Measurements from ENCODE around the gene MRPL3. TPM values are rescaled to one million over a fixed set of nuclear protein-coding genes. Genes with fewer than 3 reads are reported as not detected.

Gene MRPL3
- total and polyA plus RNA-seq, 11 donors = 50.3 to 137 (median 51.9) TPM

GRCh38 chr3:131457220-131457619 lies 45.6 kb downstream of the MRPL3 start:
- 27 to 45% (median 38%) methylated on average over 1 of the region's 1 CpG for WGBS, 4 donors
- H3K27ac ChIP-seq = no peak overlapping the region
- ATAC-seq = peak in 1 of 4 donors; percentile 42
- H3K4me3 ChIP-seq = no peak overlapping the region
- DNase-seq = no peak
- H3K9me3 ChIP-seq = no peaks in the 10 kb centered on the region
- no peaks in the 10 kb centered on the region for H3K27me3 ChIP-seq
- intact Hi-C loops (cut with DNase I) = no loop called here
- no peak for TF ChIP-seq CTCF (IDR thresholded peaks at IDR 0.05)
- no peak for TF ChIP-seq POLR2A (IDR thresholded peaks at IDR 0.05)
- peaks cover 0 to 14% (median 0%) of the 10 kb centered on the region in 12 donors for H3K4me1 ChIP-seq
- H3K36me3 ChIP-seq = peaks cover 0 to 35% (median 22%) of the 10 kb centered on the region in 9 donors

- Histone ChIP-seq H3K36me3 (peaks cover 0 to 10% (median 1%) of the 10 kb centered on the region in 9 donors), H3K4me1 (peaks cover 0 to 26% (median 0%) of the 10 kb centered on the region in 12 donors), H3K27me3 (no peaks in the 10 kb centered on the region), H3K9me3 (no peaks in the 10 kb centered on the region), H3K4me3 (no peak overlapping the region), H3K27ac (no peak overlapping the region)
- intact Hi-C loops (cut with DNase I) = loop anchor here in 1 of 10 donors (5.0 kb wide), 1 partner anchor 72 kb away; the partner anchor contains the start of gene NUDT16
- TF ChIP-seq POLR2A (IDR thresholded peaks at IDR 0.05) (no peak), CTCF (IDR thresholded peaks at IDR 0.05) (no peak)
- DNase-seq = no peak
- peak in 1 of 4 donors; percentile 21 for ATAC-seq
These were observed 48.3 kb downstream of the MRPL3 start for GRCh38 chr3:131454501-131454900.

GRCh38 chr3:131453533-131453932 lies 49.2 kb downstream of the MRPL3 start:
- Histone ChIP-seq H3K27ac (no peak overlapping the region), H3K9me3 (no peaks in the 10 kb centered on the region), H3K4me1 (peaks cover 0 to 31% (median 1%) of the 10 kb centered on the region in 12 donors), H3K27me3 (no peaks in the 10 kb centered on the region), H3K36me3 (no peaks in the 10 kb centered on the region), H3K4me3 (no peak overlapping the region)
- DNase-seq = no peak
- TF ChIP-seq CTCF (IDR thresholded peaks at IDR 0.05) (no peak), POLR2A (IDR thresholded peaks at IDR 0.05) (no peak)
- intact Hi-C loops (cut with DNase I) = loop anchor here in 1 of 10 donors (5.0 kb wide), 1 partner anchor 71 kb away; the partner anchor contains the start of gene NUDT16
- WGBS, 4 donors = 85 to 91% (median 87%) methylated on average over 4 of the region's 4 CpGs
- no peak for ATAC-seq

GRCh38 chr3:131447349-131447748 lies 55.4 kb downstream of the MRPL3 start:
- H3K36me3 ChIP-seq = no peaks in the 10 kb centered on the region
- DNase-seq (no peak), ATAC-seq (no peak)
- no peak overlapping the region for H3K27ac ChIP-seq
- H3K4me1 ChIP-seq = peaks cover 0 to 18% (median 1%) of the 10 kb centered on the region in 12 donors
- intact Hi-C loops (cut with DNase I) = no loop called here
- no peak overlapping the region for H3K4me3 ChIP-seq
- TF ChIP-seq POLR2A (IDR thresholded peaks at IDR 0.05) (no peak), CTCF (IDR thresholded peaks at IDR 0.05) (no peak)
- H3K27me3 ChIP-seq = no peaks in the 10 kb centered on the region
- peaks cover 0 to 13% (median 0%) of the 10 kb centered on the region in 12 donors for H3K9me3 ChIP-seq
- 96 to 99% (median 96%) methylated on average over 2 of the region's 2 CpGs for WGBS, 4 donors

Measured in heart left ventricle (tissue), 16 donors.